Brain microvascular endothelial cell (primary cell): ENCODE data around the gene TMEM184A.

ENCODE experiments used
- DNase-seq: peaks from one replicate; pipeline ENCODE4 v3.0.0-alpha.2; 2020
- H3K27ac ChIP-seq: fragments of 250-450 bp; sonication (Bioruptor Pico); 2 replicates; pipeline ENCODE4 v1.5.1; 2020; ENCODE audit warnings: mild to moderate bottlenecking, moderate library complexity
- H3K27me3 ChIP-seq: fragments of 250-450 bp; sonication (Bioruptor Pico); replicated peaks from 2 replicates; pipeline ENCODE4 v1.5.1; 2020; ENCODE audit warnings: mild to moderate bottlenecking
- H3K36me3 ChIP-seq: fragments of 250-450 bp; sonication (Bioruptor Pico); replicated peaks from 2 replicates; pipeline ENCODE4 v1.5.1; 2020; ENCODE audit warnings: mild to moderate bottlenecking
- H3K4me3 ChIP-seq: 2 replicates; pipeline ENCODE4 v1.5.1; 2011; ENCODE audit warnings: low read depth, mild to moderate bottlenecking, control low read depth, low read length, moderate library complexity
- in situ Hi-C: cut with HindIII; loops from 2 replicates; pipeline ENCODE4 v1.10.0; 2017; ENCODE audit warnings: low sequenced_read_pairs, low pct_ligation_motif_present
- TF ChIP-seq, protein P1 (sequence below): IDR thresholded peaks from 2 replicates; pipeline ENCODE4 v1.5.1; 2011; ENCODE audit warnings: low read depth, mild to moderate bottlenecking, moderate library complexity, low read length, control low read depth, inconsistent platforms; ENCODE audit errors: missing control alignments

TMEM184A gene

DNA sequence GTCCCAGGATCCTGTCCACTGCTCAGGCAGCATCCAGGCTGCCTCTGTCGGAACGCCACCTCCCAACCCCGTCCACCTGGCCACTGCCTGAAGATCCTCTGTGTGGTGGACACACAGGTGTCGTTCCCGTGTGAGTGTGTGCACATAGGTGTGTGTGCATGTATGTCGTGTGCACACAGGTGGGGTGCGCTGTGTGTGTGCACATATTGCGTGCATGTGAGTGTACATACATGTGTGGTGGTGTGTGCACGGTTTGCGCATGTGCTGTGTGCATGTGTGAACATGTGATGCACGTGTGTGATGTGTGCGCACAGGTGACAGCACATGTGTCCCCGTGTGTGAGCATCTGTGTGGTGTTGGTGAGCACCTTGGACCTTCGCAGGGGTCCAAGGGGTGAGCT, 7.1 kb downstream of the TMEM184A start:
- in situ Hi-C loops = no loop called here
- no peak overlapping the region for H3K27ac ChIP-seq
- DNase-seq = no peak
- no peak overlapping the region for H3K4me3 ChIP-seq
- peaks cover 3% of the 10 kb centered on the region for H3K36me3 ChIP-seq
- no peaks in the 10 kb centered on the region for H3K27me3 ChIP-seq
- TF ChIP-seq, protein P1, sequence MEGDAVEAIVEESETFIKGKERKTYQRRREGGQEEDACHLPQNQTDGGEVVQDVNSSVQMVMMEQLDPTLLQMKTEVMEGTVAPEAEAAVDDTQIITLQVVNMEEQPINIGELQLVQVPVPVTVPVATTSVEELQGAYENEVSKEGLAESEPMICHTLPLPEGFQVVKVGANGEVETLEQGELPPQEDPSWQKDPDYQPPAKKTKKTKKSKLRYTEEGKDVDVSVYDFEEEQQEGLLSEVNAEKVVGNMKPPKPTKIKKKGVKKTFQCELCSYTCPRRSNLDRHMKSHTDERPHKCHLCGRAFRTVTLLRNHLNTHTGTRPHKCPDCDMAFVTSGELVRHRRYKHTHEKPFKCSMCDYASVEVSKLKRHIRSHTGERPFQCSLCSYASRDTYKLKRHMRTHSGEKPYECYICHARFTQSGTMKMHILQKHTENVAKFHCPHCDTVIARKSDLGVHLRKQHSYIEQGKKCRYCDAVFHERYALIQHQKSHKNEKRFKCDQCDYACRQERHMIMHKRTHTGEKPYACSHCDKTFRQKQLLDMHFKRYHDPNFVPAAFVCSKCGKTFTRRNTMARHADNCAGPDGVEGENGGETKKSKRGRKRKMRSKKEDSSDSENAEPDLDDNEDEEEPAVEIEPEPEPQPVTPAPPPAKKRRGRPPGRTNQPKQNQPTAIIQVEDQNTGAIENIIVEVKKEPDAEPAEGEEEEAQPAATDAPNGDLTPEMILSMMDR = no peak

DNA sequence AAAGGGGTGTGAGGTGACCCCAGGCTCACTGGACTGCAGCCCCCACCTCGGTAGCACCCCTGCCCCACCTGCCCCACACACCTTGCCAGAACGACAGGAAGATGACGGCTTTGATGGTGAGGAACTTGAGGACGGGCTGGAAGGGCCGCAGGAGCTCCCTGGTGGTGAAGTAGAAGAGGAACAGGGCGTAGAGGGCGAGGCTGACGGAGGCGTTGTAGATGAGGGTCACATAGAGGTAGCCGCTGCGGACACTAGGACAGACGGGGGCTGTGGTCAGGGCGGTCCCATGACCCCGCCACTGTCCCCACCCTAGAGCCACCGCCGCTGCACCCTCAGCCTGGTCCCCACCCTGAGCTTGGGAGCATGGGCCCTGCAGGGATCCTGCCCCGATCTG, 7.6 kb downstream of the TMEM184A start:
- Histone ChIP-seq H3K27me3 (no peaks in the 10 kb centered on the region), H3K27ac (no peak overlapping the region), H3K36me3 (peaks cover 4% of the 10 kb centered on the region), H3K4me3 (no peak overlapping the region)
- in situ Hi-C loops = no loop called here
- TF ChIP-seq, protein P1 = peak; percentile 47
- no peak for DNase-seq

DNA sequence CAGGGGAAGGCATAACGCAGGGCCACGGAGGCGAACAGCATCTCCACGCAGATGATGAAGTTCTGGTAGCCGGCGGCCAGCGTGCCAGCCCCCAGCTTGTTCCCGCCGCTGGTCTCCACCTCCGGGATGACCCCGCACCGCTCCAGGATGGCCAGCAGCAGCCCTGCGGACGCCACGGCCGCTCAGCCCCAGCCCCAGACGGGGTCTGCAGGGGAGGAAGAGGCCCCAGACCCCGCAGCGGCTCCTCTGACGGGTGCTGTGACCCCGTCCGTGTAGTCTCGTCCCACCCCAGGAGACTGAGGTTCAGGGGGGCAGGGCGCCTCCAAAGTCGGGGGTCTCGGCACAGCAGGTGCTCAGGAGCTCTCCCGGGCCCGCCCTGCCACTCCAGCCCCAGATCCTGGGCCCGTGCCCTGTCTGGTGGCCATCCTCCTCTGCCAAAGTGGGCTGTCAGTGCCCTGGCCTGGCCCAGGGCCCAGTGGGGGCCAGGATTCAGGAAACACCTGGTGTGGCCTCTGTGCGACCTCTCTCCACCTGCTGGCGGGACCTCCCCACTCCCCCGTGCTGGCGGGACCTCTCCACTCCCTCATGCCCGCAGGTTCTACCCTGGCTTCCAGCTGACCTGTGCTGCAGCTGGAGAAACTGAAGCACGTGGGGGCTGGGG, 8.1 kb downstream of the TMEM184A start:
- DNase-seq = no peak
- peaks cover 8% of the 10 kb centered on the region for H3K36me3 ChIP-seq
- no peak overlapping the region for H3K27ac ChIP-seq
- H3K27me3 ChIP-seq = no peaks in the 10 kb centered on the region
- TF ChIP-seq, protein P1 = no peak
- in situ Hi-C loops = no loop called here
- no peak overlapping the region for H3K4me3 ChIP-seq

DNA sequence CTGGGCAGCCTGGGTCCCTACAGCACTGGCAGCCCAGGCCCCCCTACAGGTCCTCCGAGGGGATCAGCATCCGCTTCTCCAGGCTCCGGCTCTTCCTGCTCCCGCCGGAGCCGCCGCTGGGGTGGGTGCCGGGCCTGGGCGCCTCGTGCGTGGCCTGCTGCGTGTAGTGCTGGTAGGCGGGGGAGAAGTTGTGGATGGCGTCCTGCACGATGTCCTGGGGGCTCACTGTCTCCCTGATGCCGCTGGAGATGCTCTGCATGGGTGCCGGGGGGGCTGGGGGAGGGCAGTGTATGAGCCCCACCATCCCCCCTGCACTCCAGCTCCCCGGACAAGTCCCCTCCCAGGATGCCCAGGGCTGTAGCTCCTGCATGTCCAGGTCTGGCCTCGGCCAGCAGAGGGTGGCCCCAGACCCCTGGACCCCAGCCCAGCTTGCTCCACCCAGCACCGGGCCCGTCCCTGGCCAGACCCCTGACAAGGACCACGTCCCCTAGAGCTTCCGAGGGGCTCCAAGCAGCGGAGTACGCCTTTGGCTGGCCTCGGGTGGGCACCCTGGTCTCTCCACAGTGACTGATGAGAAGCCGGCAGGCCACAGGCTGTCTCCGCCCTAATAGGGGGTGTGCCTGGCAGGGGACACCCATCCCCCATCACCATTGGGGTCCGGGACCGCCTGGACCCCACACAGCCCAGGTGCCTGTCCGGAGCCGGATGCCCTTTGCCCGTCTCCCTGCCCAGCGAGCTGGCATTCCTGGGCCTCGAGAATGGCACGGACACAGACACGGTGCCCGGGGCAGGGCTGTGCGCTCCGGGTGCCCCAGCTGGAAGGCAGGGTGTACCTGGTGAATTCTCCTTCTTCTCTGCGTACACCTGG, 8.9 kb downstream of the TMEM184A start:
- Histone ChIP-seq H3K27me3 (no peaks in the 10 kb centered on the region), H3K4me3 (no peak overlapping the region), H3K36me3 (peaks cover 16% of the 10 kb centered on the region), H3K27ac (no peak overlapping the region)
- no peak for DNase-seq
- TF ChIP-seq, protein P1 = no peak
- in situ Hi-C loops = no loop called here

DNA sequence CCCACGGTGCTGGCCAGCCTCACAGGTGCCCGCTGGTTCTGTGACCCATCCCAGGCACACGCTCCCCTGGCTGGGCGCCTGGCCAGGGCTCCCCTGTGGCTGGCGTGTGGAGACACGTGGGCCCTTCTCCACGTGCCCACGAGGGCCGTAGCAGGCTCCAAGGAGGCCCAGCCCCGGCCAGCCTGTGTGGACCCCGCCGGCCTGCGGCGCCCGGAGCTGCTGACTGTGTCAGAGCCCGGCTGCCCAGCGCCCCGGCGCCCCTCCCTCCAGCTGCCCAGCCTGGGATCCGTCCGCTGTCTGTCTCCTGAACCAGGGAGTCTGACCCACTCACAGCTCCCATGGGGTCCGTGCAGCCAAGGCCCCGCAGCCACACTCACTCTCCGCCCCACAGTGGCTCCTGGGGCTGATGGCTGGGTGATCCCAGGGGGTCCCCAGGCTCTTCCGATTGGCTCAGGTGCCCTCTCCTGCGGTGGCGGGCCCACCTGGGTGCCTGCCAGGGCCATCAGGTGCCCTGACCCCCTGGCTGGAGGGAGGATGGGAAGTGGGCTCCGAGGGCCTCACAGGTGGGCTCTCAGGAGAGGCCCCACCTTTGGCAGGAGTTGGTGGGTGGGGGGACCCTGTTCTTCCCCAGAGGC, 9.6 kb downstream of the TMEM184A start:
- TF ChIP-seq, protein P1 = no peak
- H3K36me3 ChIP-seq = peaks cover 19% of the 10 kb centered on the region
- H3K27ac ChIP-seq = no peak overlapping the region
- no peak for DNase-seq
- H3K4me3 ChIP-seq = no peak overlapping the region
- no peaks in the 10 kb centered on the region for H3K27me3 ChIP-seq
- in situ Hi-C loops = no loop called here
